Epithelial cell of esophagus (primary cell): ENCODE measurements around the gene SLC8A2.

Experiments
- DNase-seq: peaks from one replicate; pipeline ENCODE4 v3.0.0; 2010; ENCODE audit warnings: low read depth
- H3K4me3 ChIP-seq: 2 replicates; pipeline ENCODE4 v1.5.1; 2011; ENCODE audit warnings: mild to moderate bottlenecking, low read length, control low read depth
- CTCF ChIP-seq: IDR thresholded peaks from 2 replicates; pipeline ENCODE4 v1.5.1; 2011; ENCODE audit warnings: low read depth, mild to moderate bottlenecking, low read length, control low read depth, inconsistent platforms; ENCODE audit not compliant: insufficient read depth; ENCODE audit errors: missing control alignments

The SLC8A2 gene

DNA sequence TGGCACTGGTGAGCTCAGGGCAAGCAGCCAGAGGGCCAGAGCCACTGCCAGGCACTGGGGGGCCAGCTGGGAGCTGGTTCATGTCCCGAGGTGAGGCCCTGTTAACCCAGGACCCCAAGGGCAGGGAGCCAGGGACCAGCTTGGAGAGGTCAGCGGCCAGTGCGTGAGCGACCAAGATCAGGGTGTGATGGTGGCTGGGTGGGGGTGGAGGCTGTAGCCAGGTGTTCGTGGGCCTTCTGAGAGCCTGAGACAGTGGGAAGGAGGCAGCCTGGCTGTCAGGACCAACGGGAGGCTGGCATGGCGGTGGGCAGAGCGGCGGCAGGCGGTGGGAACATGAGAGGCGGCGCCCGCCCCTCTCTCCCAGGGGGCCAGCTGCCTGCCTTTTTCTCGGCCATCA lies 20.4 kb upstream of the SLC8A2 start:
- TF ChIP-seq CTCF = no peak
- no peak overlapping the region for H3K4me3 ChIP-seq
- no peak for DNase-seq

DNA sequence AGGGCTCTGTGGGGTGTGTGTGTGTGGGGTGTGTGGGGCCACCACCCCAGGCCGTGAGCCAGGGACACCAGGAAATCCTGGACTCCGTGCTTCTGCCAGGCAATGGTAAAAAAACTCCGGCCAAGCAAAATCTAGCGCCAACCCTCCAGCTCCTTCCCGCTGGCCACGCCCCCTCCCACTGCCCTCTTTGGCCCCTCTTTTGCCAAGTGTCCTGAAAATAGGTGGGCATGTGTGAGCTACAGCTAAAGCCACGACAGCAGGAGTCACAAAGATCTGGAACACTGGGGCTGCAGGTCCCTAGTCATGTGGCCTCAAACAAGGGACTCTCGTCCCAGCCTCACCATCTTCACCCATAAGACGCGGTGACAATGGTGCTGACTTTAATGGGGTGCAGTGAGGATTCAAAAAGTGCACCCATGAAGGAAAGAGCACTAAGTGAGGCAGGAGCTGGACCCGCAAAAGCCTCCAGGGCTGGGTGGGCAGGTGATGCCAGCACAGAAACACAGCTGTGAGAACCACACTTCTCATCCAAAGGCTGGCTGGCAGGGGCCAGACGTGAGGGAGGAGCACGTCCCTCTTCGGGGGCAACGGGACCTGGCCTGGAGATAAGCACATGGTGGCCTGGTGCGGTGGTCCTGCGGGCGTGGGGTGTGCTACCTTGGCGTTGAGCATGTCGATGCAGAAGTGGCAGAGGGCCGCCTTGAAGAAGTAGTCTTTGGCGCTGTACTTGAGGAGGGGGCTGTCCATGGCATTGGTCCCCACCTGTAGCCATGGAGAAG lies 19.9 kb upstream of the SLC8A2 start:
- DNase-seq = no peak
- H3K4me3 ChIP-seq = no peak overlapping the region
- TF ChIP-seq CTCF = no peak

DNA sequence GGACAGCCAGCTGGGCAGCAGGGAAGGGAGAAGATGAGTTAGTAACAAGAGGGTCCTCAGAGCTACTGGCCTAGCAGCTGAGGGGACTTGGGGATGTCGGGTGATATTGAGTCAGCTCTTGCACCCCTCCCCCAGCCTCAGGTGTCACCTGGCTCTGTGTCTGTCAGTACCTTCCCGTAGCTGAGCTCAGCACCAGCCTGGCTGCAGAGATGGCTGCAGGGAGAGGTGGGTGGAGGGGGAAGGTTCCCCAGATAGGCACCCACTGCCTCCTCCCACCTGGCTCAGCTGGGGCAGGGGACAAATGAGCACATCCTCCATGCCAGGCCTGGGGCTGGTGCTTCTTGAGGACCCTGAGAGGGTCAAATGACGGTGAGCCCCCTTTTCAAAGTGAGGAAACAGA lies 19.2 kb upstream of the SLC8A2 start:
- no peak overlapping the region for H3K4me3 ChIP-seq
- TF ChIP-seq CTCF = no peak
- no peak for DNase-seq

- no peak for DNase-seq
- no peak for TF ChIP-seq CTCF
Observed at GRCh38 chr19:47490031-47490430, 18.3 kb upstream of the SLC8A2 start.

DNA sequence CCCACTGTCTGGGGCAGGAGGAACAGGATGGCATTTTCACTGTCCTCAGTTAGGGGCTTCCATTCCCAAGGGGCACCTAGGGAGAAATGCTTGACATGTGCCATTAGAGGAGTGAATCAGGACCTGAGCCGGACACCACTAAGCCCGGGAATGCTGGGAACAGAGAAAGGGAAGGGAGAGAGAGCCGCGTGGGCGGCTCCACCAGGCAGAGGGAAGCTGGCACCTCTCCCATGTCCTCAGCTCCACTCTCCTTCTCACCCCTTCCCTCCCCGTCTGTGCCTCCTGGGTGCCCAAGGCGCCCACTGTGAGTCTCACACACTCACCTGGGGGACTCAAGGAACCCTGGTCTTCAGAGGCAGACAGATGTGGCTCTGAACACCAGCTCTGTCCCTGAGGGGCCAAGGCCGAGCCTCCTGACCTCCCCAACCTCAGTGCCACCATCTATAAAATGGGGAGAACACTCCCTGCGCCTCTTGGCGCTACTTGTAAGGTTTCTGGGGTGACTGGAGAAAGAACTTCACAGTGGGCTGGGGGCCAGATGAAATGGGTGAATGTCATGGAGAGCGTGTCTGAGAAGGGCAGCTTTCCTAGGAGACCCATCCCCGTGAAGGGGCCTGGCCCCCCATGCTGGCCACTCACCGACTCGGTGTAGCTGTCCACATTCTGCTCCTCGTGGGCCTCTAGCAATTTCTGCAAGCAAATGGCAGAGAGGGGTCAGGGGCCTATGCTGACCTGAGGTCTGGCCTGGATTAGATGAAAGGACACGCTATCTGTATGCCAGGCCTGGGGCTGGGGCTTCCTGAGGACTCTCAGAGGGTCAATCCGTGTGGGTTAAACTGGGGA lies 17.6 kb upstream of the SLC8A2 start:
- no peak overlapping the region for H3K4me3 ChIP-seq
- DNase-seq = no peak
- no peak for TF ChIP-seq CTCF

More at GRCh38 chr19:47490031-47490430, 18.3 kb upstream of the SLC8A2 start:
- no peak overlapping the region for H3K4me3 ChIP-seq

DNA sequence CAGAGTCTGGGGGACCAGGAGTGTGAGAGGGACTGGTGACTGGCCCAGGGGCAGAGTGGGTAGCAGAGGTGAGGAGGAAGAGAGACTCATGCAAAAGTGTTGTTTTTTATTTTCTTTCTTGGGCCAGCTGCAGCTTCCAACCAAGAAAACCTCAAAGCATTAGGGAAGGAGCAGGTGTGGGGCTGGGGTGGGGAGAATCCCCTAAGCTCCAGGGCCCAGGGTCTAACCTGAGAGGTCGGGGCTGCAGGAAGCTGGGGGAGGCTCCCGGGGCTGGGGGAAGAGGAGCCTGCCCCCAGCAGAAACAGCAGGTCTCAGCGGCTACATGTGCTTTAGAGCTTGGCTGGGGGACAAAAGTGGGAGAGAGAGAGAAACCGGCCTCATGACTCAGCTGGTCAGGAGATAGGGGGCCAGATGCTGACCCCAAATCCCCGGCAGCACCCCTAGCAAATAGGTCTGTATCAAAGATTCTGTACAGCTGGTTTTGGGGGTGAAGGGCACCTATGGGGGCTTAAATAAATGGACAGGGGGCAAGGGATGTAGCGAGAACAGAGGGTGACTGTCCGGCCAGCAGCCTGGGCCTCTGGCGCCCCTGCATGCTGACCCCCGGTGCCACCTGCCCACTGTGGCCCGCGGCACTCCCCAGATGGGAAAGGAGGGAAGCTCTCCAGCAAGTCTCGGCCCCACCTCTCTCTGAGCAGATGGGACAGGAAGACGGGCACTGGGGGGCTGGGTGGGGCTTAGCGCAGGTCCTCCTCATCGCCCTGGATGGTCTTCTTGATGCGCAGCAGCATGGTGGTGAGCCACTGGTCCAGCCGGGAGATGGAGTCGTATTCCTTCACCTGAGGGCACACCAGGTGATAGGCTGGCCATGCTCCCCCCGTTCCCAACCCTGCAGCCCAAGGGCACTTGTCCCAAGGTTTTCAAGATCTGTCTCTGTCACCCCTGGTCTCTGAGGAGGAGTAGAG lies 16.1 kb upstream of the SLC8A2 start:
- TF ChIP-seq CTCF = no peak
- no peak overlapping the region for H3K4me3 ChIP-seq
- no peak for DNase-seq
